ENCODE measurements around the gene RALGAPA2.

Gene RALGAPA2

GRCh38 chr20:20712474-20713243 is at the start of gene RALGAPA2:
RALGAPA2 (minus strand) TSS chr20:20712644; CDS start chr20:20712480, 164 bp downstream.
- H3K27me3 ChIP-seq (ENCODE audit: control insufficient read depth in 1 of 2, insufficient read depth in 2 of 2, low read length in 2 of 2): no peaks in the 10 kb centered on the region
- H3K4me1 ChIP-seq (ENCODE audit: insufficient read depth, low read length): peaks cover 12% of the 10 kb centered on the region
- no peaks in the 10 kb centered on the region for H3K36me3 ChIP-seq (ENCODE audit: insufficient read depth, low read length)
- H3K27ac ChIP-seq (ENCODE audit: low read depth, low read length): peak within 1 kb of the TSS; percentile 86
- no peaks in the 10 kb centered on the region for H3K9me3 ChIP-seq (ENCODE audit: low read length)
- no peak within 1 kb of the TSS for H3K9ac ChIP-seq (ENCODE audit: low read length)
- peak within 1 kb of the TSS; percentile 55 to 76 for H3K4me3 ChIP-seq (ENCODE audit: low read depth in 1 of 2, low read length in 2 of 2)

- Histone ChIP-seq H3K36me3 (ENCODE audit: insufficient read depth, low read length) (no peaks in the 10 kb centered on the region), H3K27me3 (ENCODE audit: control insufficient read depth in 1 of 2, insufficient read depth in 2 of 2, low read length in 2 of 2) (no peaks in the 10 kb centered on the region), H3K4me1 (ENCODE audit: insufficient read depth, low read length) (no peaks in the 10 kb centered on the region), H3K4me3 (ENCODE audit: low read depth in 1 of 2, low read length in 2 of 2) (no peak overlapping the region), H3K27ac (ENCODE audit: low read depth, low read length) (no peak overlapping the region), H3K9me3 (ENCODE audit: low read length) (no peaks in the 10 kb centered on the region), H3K9ac (ENCODE audit: low read length) (no peak overlapping the region)
Measured at GRCh38 chr20:20761301-20761700, 48.9 kb upstream of the RALGAPA2 start.

GRCh38 chr20:20759132-20759531 is 46.7 kb upstream of the RALGAPA2 start:
- H3K4me1 ChIP-seq (ENCODE audit: insufficient read depth, low read length): no peaks in the 10 kb centered on the region
- H3K27me3 ChIP-seq (ENCODE audit: control insufficient read depth in 1 of 2, insufficient read depth in 2 of 2, low read length in 2 of 2): no peaks in the 10 kb centered on the region
- H3K27ac ChIP-seq (ENCODE audit: low read depth, low read length): no peak overlapping the region
- H3K9me3 ChIP-seq (ENCODE audit: low read length): no peaks in the 10 kb centered on the region
- no peaks in the 10 kb centered on the region for H3K36me3 ChIP-seq (ENCODE audit: insufficient read depth, low read length)
- H3K4me3 ChIP-seq (ENCODE audit: low read depth in 1 of 2, low read length in 2 of 2): no peak overlapping the region
- no peak overlapping the region for H3K9ac ChIP-seq (ENCODE audit: low read length)

- Histone ChIP-seq H3K9me3 (ENCODE audit: low read length) (no peaks in the 10 kb centered on the region), H3K4me1 (ENCODE audit: insufficient read depth, low read length) (no peaks in the 10 kb centered on the region), H3K9ac (ENCODE audit: low read length) (no peak overlapping the region), H3K27me3 (ENCODE audit: control insufficient read depth in 1 of 2, insufficient read depth in 2 of 2, low read length in 2 of 2) (no peaks in the 10 kb centered on the region), H3K36me3 (ENCODE audit: insufficient read depth, low read length) (no peaks in the 10 kb centered on the region), H3K4me3 (ENCODE audit: low read depth in 1 of 2, low read length in 2 of 2) (no peak overlapping the region), H3K27ac (ENCODE audit: low read depth, low read length) (no peak overlapping the region)
Measured at GRCh38 chr20:20755674-20756319, 43.4 kb upstream of the RALGAPA2 start.

- Histone ChIP-seq H3K4me3 (ENCODE audit: low read depth in 1 of 2, low read length in 2 of 2) (no peak overlapping the region), H3K27ac (ENCODE audit: low read depth, low read length) (no peak overlapping the region), H3K9me3 (ENCODE audit: low read length) (no peaks in the 10 kb centered on the region)
Measured at GRCh38 chr20:20755231-20755630, 42.8 kb upstream of the RALGAPA2 start.

GRCh38 chr20:20754714-20755113 is 42.3 kb upstream of the RALGAPA2 start:
- no peak overlapping the region for H3K4me3 ChIP-seq (ENCODE audit: low read depth in 1 of 2, low read length in 2 of 2)
- H3K27me3 ChIP-seq (ENCODE audit: control insufficient read depth in 1 of 2, insufficient read depth in 2 of 2, low read length in 2 of 2): no peaks in the 10 kb centered on the region
- H3K4me1 ChIP-seq (ENCODE audit: insufficient read depth, low read length): no peaks in the 10 kb centered on the region
- H3K27ac ChIP-seq (ENCODE audit: low read depth, low read length): no peak overlapping the region
- no peaks in the 10 kb centered on the region for H3K36me3 ChIP-seq (ENCODE audit: insufficient read depth, low read length)
- H3K9ac ChIP-seq (ENCODE audit: low read length): no peak overlapping the region
- H3K9me3 ChIP-seq (ENCODE audit: low read length): no peaks in the 10 kb centered on the region

More at GRCh38 chr20:20755231-20755630, 42.8 kb upstream of the RALGAPA2 start:
- Histone ChIP-seq H3K27me3 (ENCODE audit: control insufficient read depth in 1 of 2, insufficient read depth in 2 of 2, low read length in 2 of 2) (no peaks in the 10 kb centered on the region), H3K36me3 (ENCODE audit: insufficient read depth, low read length) (no peaks in the 10 kb centered on the region), H3K4me1 (ENCODE audit: insufficient read depth, low read length) (no peaks in the 10 kb centered on the region), H3K9ac (ENCODE audit: low read length) (no peak overlapping the region)

- no peaks in the 10 kb centered on the region for H3K4me1 ChIP-seq (ENCODE audit: insufficient read depth, low read length)
- no peak overlapping the region for H3K27ac ChIP-seq (ENCODE audit: low read depth, low read length)
- H3K4me3 ChIP-seq (ENCODE audit: low read depth in 1 of 2, low read length in 2 of 2): no peak overlapping the region
- H3K27me3 ChIP-seq (ENCODE audit: control insufficient read depth in 1 of 2, insufficient read depth in 2 of 2, low read length in 2 of 2): no peaks in the 10 kb centered on the region
- H3K9ac ChIP-seq (ENCODE audit: low read length): no peak overlapping the region
- no peaks in the 10 kb centered on the region for H3K9me3 ChIP-seq (ENCODE audit: low read length)
- H3K36me3 ChIP-seq (ENCODE audit: insufficient read depth, low read length): no peaks in the 10 kb centered on the region
Measured at GRCh38 chr20:20752712-20753111, 40.3 kb upstream of the RALGAPA2 start.

- Histone ChIP-seq H3K27ac (ENCODE audit: low read depth, low read length) (no peak overlapping the region), H3K4me1 (ENCODE audit: insufficient read depth, low read length) (peaks cover 12% of the 10 kb centered on the region), H3K27me3 (ENCODE audit: control insufficient read depth in 1 of 2, insufficient read depth in 2 of 2, low read length in 2 of 2) (no peaks in the 10 kb centered on the region), H3K9me3 (ENCODE audit: low read length) (no peaks in the 10 kb centered on the region), H3K36me3 (ENCODE audit: insufficient read depth, low read length) (no peaks in the 10 kb centered on the region), H3K9ac (ENCODE audit: low read length) (no peak overlapping the region), H3K4me3 (ENCODE audit: low read depth in 1 of 2, low read length in 2 of 2) (no peak overlapping the region)
Measured at GRCh38 chr20:20747298-20747697, 34.9 kb upstream of the RALGAPA2 start.

- H3K9me3 ChIP-seq (ENCODE audit: low read length): no peaks in the 10 kb centered on the region
- no peak overlapping the region for H3K27ac ChIP-seq (ENCODE audit: low read depth, low read length)
- H3K36me3 ChIP-seq (ENCODE audit: insufficient read depth, low read length): no peaks in the 10 kb centered on the region
- no peak overlapping the region for H3K9ac ChIP-seq (ENCODE audit: low read length)
- H3K27me3 ChIP-seq (ENCODE audit: control insufficient read depth in 1 of 2, insufficient read depth in 2 of 2, low read length in 2 of 2): no peaks in the 10 kb centered on the region
- H3K4me3 ChIP-seq (ENCODE audit: low read depth in 1 of 2, low read length in 2 of 2): peak overlapping the region in 1 of 2 donors; percentile 5
- peaks cover 12% of the 10 kb centered on the region for H3K4me1 ChIP-seq (ENCODE audit: insufficient read depth, low read length)
Measured at GRCh38 chr20:20744170-20744725, 31.8 kb upstream of the RALGAPA2 start.

GRCh38 chr20:20743511-20744169 is 31.2 kb upstream of the RALGAPA2 start:
- H3K4me3 ChIP-seq (ENCODE audit: low read depth in 1 of 2, low read length in 2 of 2): peak overlapping the region in 1 of 2 donors; percentile 5

More at GRCh38 chr20:20743511-20744169, 31.2 kb upstream of the RALGAPA2 start:
- Histone ChIP-seq H3K27ac (ENCODE audit: low read depth, low read length) (no peak overlapping the region), H3K36me3 (ENCODE audit: insufficient read depth, low read length) (no peaks in the 10 kb centered on the region), H3K27me3 (ENCODE audit: control insufficient read depth in 1 of 2, insufficient read depth in 2 of 2, low read length in 2 of 2) (no peaks in the 10 kb centered on the region), H3K4me1 (ENCODE audit: insufficient read depth, low read length) (peaks cover 12% of the 10 kb centered on the region), H3K9ac (ENCODE audit: low read length) (no peak overlapping the region), H3K9me3 (ENCODE audit: low read length) (no peaks in the 10 kb centered on the region)
